ENCODE results near the gene HEATR5A. TPM values are rescaled to one million over a fixed set of nuclear protein-coding genes. Genes with fewer than 3 reads are reported as not detected.

HEATR5A gene
- total RNA-seq, 1 donor from 2014 or later: 46.3 TPM

DNA sequence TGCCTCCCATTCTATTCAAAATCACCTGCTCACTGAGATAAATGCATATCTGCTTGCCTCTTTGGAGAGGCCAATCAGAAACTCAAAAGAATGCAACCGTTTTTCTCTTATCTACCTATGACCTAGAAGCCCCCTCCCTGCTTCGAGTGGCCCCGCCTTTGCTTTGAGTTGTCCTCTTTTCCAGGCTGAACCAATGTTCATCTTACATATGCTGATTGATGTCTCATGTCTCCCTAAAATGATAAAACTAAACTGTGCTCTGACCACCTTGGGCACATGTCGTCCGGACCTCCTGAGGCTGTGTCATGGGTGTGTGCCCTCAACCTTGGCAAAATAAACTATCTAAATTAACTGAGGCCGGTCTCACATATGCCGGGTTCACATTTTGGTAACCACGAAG, 148.7 kb downstream of the HEATR5A start:
- DNase-seq (no peak), ATAC-seq (no peak)
- H3K36me3 ChIP-seq: no peaks in the 10 kb centered on the region
- no peaks in the 10 kb centered on the region for H3K27me3 ChIP-seq
- no peak overlapping the region for H3K4me3 ChIP-seq
- TF ChIP-seq, protein P1, sequence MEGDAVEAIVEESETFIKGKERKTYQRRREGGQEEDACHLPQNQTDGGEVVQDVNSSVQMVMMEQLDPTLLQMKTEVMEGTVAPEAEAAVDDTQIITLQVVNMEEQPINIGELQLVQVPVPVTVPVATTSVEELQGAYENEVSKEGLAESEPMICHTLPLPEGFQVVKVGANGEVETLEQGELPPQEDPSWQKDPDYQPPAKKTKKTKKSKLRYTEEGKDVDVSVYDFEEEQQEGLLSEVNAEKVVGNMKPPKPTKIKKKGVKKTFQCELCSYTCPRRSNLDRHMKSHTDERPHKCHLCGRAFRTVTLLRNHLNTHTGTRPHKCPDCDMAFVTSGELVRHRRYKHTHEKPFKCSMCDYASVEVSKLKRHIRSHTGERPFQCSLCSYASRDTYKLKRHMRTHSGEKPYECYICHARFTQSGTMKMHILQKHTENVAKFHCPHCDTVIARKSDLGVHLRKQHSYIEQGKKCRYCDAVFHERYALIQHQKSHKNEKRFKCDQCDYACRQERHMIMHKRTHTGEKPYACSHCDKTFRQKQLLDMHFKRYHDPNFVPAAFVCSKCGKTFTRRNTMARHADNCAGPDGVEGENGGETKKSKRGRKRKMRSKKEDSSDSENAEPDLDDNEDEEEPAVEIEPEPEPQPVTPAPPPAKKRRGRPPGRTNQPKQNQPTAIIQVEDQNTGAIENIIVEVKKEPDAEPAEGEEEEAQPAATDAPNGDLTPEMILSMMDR (IDR thresholded peaks at IDR 0.05): no peak
- H3K9me3 ChIP-seq: no peaks in the 10 kb centered on the region
- H3K4me1 ChIP-seq: peaks cover 4% of the 10 kb centered on the region
- no peak overlapping the region for H3K27ac ChIP-seq
- intact Hi-C loops (cut with DNase I): no loop called here

DNA sequence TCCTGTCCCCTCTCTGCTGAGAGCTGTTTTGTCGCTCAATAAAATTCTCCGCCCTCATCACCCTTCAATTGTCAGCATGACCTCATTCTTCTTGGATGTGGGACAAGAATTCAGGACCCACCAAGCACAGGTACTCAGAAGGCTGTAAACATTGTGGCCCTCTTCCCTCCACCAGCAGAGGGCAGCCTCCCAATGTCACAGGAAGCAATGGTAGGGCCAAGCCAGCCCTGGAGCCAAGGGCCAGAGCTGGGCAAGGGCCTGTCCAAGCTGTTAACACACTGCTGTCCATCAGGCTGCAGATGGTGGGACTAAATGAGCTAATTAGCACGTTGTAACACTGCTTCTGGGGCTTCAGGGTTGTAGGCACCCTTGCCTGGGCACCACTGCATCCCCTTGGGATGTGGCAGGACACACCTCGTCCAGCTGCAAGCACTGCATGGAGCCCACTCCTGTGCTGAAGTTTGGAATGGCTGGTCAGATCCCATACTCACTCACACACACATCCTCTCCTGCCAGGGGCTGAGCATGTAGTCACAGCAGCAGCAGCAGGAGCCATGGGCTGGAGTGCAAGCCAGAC, 150.1 kb downstream of the HEATR5A start:
- intact Hi-C loops (cut with DNase I): no loop called here

DNA sequence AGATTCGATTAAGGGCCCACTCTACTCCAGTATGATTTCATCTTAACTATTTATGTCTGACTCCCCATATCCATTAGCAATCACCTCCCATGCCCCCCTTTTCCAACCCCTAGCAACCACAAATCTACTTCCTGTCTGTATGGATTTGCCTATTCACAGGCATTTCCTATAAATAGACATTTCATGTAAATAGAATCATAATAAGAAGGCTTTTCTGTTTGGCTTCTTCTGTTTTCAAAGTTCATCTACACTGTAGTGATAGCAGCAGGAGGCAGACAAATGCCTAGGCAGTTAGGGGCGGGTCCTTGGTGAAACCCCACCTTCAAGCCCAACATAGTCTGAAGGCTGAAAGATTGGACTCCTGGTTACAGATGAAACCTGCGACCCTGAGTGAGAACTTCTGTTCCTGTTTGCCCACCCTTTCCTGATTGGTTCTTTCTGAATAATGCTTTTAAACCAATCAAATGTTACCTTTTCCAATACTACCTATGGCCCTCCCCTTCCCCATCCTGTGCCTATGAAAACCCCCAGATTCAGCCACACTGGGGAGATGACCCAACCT, 150.6 kb downstream of the HEATR5A start:
- no peak for DNase-seq

More for the DNA sequence above, 150.1 kb downstream of the HEATR5A start:
- no peak overlapping the region for H3K27ac ChIP-seq
- TF ChIP-seq, protein P1 (IDR thresholded peaks at IDR 0.05): peak; percentile 47
- no peaks in the 10 kb centered on the region for H3K27me3 ChIP-seq
- no peak overlapping the region for H3K4me3 ChIP-seq
- H3K36me3 ChIP-seq: no peaks in the 10 kb centered on the region
- ATAC-seq: peak; percentile 91
- peak; percentile 69 for DNase-seq
- H3K9me3 ChIP-seq: no peaks in the 10 kb centered on the region
- peaks cover 4% of the 10 kb centered on the region for H3K4me1 ChIP-seq

DNA sequence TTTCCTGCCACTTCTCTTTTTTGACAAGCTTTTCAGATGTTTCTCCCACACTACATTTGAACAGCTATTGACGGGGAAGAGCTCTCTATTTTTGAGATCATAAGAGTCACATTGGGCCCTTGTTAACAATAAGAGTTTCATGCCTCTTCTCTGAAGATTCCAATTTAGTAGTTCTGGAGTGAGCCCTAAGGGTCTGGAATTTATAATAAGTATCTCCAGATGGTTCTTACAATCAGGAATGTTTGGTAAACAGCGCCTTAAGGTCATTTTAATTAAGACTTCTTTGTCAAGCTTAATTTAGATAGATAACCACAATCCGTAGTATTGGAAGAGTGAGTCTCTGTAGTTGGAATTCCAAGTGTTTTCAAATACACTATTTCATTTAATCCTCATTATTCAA, 152.1 kb downstream of the HEATR5A start:
- Histone ChIP-seq H3K9me3 (no peaks in the 10 kb centered on the region), H3K4me1 (peaks cover 2% of the 10 kb centered on the region), H3K36me3 (no peaks in the 10 kb centered on the region), H3K4me3 (no peak overlapping the region), H3K27me3 (no peaks in the 10 kb centered on the region), H3K27ac (no peak overlapping the region)
- TF ChIP-seq, protein P1 (IDR thresholded peaks at IDR 0.05): no peak
- intact Hi-C loops (cut with DNase I): no loop called here
- DNase-seq: no peak
- no peak for ATAC-seq

More for the DNA sequence above, 150.6 kb downstream of the HEATR5A start:
- Histone ChIP-seq H3K9me3 (no peaks in the 10 kb centered on the region), H3K4me1 (peaks cover 4% of the 10 kb centered on the region), H3K4me3 (no peak overlapping the region), H3K36me3 (no peaks in the 10 kb centered on the region), H3K27me3 (no peaks in the 10 kb centered on the region), H3K27ac (no peak overlapping the region)
- TF ChIP-seq, protein P1 (IDR thresholded peaks at IDR 0.05): no peak
- no peak for ATAC-seq
- intact Hi-C loops (cut with DNase I): no loop called here

DNA sequence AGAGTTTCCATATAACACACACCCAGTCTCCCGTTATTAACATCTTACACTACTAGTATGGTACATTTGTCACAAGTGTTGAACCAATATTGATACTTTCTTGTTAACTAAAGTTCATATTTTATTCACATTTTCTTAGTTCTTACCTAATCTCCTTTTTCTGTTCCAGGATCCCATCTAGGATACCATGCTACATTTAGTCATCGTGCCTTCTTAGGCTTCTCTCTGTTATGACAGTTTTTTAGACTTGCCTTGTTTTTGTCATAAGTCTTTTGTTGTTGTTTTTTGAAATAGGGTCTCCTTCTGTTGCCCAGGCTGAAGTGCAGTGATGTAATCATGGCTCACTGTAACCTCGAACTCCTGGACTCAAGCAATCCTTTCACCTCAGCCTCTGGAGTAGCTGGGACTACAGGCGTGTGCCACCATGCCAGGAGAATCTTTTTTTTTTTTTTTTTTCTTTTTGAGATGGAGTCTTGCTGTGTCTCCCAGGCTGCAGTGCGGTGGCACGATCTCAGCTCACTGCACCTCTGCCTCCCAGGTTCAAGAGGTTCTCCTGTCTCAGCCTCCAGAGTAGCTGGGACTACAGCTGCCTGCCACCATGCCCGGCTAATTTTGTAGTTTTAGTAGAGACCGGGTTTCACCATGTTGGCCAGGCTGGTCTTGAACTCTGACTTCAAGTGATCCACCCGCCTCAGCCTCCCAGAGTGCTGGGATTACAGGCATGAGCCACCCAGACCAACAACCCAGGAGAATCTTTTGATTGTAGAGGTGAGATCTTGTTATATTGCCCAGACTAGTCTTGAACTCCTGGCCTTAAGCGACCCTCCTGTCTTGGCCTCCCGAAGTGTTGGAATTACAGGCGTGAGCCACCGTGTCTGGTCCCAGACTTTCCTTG, 153.7 kb downstream of the HEATR5A start:
- TF ChIP-seq, protein P1 (IDR thresholded peaks at IDR 0.05): no peak
- ATAC-seq: no peak
- peaks cover 10% of the 10 kb centered on the region for H3K4me1 ChIP-seq
- no peak for DNase-seq
- no peaks in the 10 kb centered on the region for H3K27me3 ChIP-seq
- H3K9me3 ChIP-seq: no peaks in the 10 kb centered on the region
- H3K4me3 ChIP-seq: no peak overlapping the region
- H3K27ac ChIP-seq: no peak overlapping the region
- intact Hi-C loops (cut with DNase I): no loop called here
- H3K36me3 ChIP-seq: no peaks in the 10 kb centered on the region

All from upper lobe of right lung (tissue), 1 donor.